CD4-positive, alpha-beta T cell (primary cell): Measurements from ENCODE around the gene RHBDD3. TPM values are rescaled to one million over a fixed set of nuclear protein-coding genes. Genes with fewer than 3 reads are reported as not detected.
A peak's percentile ranks its signal among the peaks of the same experiment; 100 is the strongest.

Experiments used
- ATAC-seq: fragments of 200-7000 bp; cut with Tn5 transposase; one replicate; pipeline ENCODE4 v1.10.0; 2022; ENCODE audit warnings: mild to moderate bottlenecking; ENCODE audit not compliant: poor library complexity
- CTCF ChIA-PET: fragments of 350-600 bp; sonication (Branson Sonifier 250); formaldehyde crosslinking; loops from one replicate; lab custom pipeline; 2021; ENCODE audit warnings: antibody characterized with exemption, inconsistent platforms; lab: Charles Lee
- POLR2A ChIA-PET: fragments of 350-600 bp; sonication (Branson Sonifier 250); formaldehyde crosslinking; loops from one replicate; lab custom pipeline; 2021; ENCODE audit warnings: antibody characterized with exemption, inconsistent platforms; lab: Charles Lee
- DNase-seq, 14 experiments: peaks; one replicate each; pipeline ENCODE4 v3.0.0-alpha.2; 2013 to 2020; ENCODE audit warnings: mixed read lengths in 2 of 14
- H3K27ac ChIP-seq, 2 donors: one replicate each; pipeline versions ENCODE4 v1.5.1 to v1.7.0; 2013; ENCODE audit warnings: low read length in 2 of 2, low read depth in 1 of 2, mild to moderate bottlenecking in 1 of 2
- H3K27me3 ChIP-seq, 2 experiments: 1 replicate in 1 of 2; 2 replicates in 1 of 2; pipeline versions ENCODE4 v1.6.1 to v1.7.0; 2013; ENCODE audit warnings: low read length in 2 of 2, control low read depth in 1 of 2, mild to moderate bottlenecking in 1 of 2, moderate library complexity in 1 of 2; ENCODE audit not compliant: insufficient read depth in 2 of 2, control insufficient read depth in 1 of 2
- H3K36me3 ChIP-seq: one replicate; pipeline ENCODE4 v1.6.1; 2013; ENCODE audit warnings: low read length, control low read depth; ENCODE audit not compliant: insufficient read depth
- H3K4me1 ChIP-seq: one replicate; pipeline ENCODE4 v1.6.1; 2013; ENCODE audit warnings: low read length, control low read depth; ENCODE audit not compliant: insufficient read depth
- H3K4me3 ChIP-seq: one replicate; pipeline ENCODE4 v1.5.1; 2013; ENCODE audit warnings: mild to moderate bottlenecking, low read length, moderate library complexity
- H3K9me3 ChIP-seq, 2 experiments: 1 replicate in 1 of 2; 2 replicates in 1 of 2; pipeline versions ENCODE4 v1.6.1 to v1.7.0; 2013; ENCODE audit warnings: low read length in 2 of 2, mild to moderate bottlenecking in 2 of 2, control low read depth in 1 of 2, moderate library complexity in 1 of 2; ENCODE audit not compliant: control insufficient read depth in 1 of 2, insufficient read depth in 1 of 2
- H3K27ac Mint-ChIP-seq: one replicate; pipeline ENCODE4 v1.8.0; 2020; ENCODE audit warnings: mixed read lengths
- H3K27me3 Mint-ChIP-seq: one replicate; pipeline ENCODE4 v1.8.0; 2021; ENCODE audit warnings: mixed read lengths
- H3K36me3 Mint-ChIP-seq: one replicate; pipeline ENCODE4 v1.8.0; 2021; ENCODE audit warnings: low read depth, mixed read lengths
- H3K4me1 Mint-ChIP-seq: one replicate; pipeline ENCODE4 v1.8.0; 2021; ENCODE audit warnings: low read depth, mixed read lengths
- H3K4me3 Mint-ChIP-seq: one replicate; pipeline ENCODE4 v1.8.0; 2020; ENCODE audit warnings: mild to moderate bottlenecking, mixed read lengths
- H3K9me3 Mint-ChIP-seq: one replicate; pipeline ENCODE4 v1.8.0; 2020; ENCODE audit warnings: mixed read lengths
- CTCF ChIP-seq: fragments of 200-600 bp; IDR thresholded peaks from one replicate; pipeline ENCODE4 v1.8.0; 2022; ENCODE audit warnings: antibody characterized with exemption, mild to moderate bottlenecking
- intact Hi-C, 2 experiments: fragments of 100-400 bp; cut with DNase I in 1 of 2; cut with micrococcal nuclease in 1 of 2; formaldehyde crosslinking; loops; one replicate each; pipeline versions ENCODE4 v1.15.1 to v1.9.0; 2023 to 2025; cut with DNase I, micrococcal nuclease
- total RNA-seq, 174 experiments: library from RNA in 2 of 174; stranded (reverse) in 2 of 174; gene quantifications; one replicate each; pipeline ENCODE4 v1.2.3 and lab custom pipeline; 2021 to 2026

The RHBDD3 gene
- total RNA-seq, 2 experiments from 2014 or later = 9.0 to 11.7 TPM

- Histone ChIP-seq H3K36me3 (peaks cover 50% of the 10 kb centered on the region), H3K4me3 (peak overlapping the region; percentile 98), H3K4me1 (peaks cover 54% of the 10 kb centered on the region), H3K27ac (no peak overlapping the region), H3K9me3 (no peaks in the 10 kb centered on the region), H3K27me3 (no peaks in the 10 kb centered on the region)
- peak overlapping the region; percentile 95 for H3K4me3 Mint-ChIP-seq
- ChIA-PET POLR2A (interaction anchor here (0.8 to 1.0 kb wide), 2 partner anchors 14 to 334 kb away, joined by 3 to 4 read pairs; no protein-coding TSS in a partner anchor), CTCF (interaction anchor here (1.5 kb wide), 1 partner anchor 25 kb away, joined by 4 read pairs; no protein-coding TSS in a partner anchor)
- peaks cover 91% of the 10 kb centered on the region for H3K4me1 Mint-ChIP-seq
- no peaks in the 10 kb centered on the region for H3K27me3 Mint-ChIP-seq
- intact Hi-C loops = loop anchor here in 1 of 2 experiments (10.0 kb wide), 1 partner anchor 614 kb away; the partner anchor contains the start of gene MTMR3
- DNase-seq (no peak), ATAC-seq (no peak)
- H3K9me3 Mint-ChIP-seq = no peaks in the 10 kb centered on the region
- peaks cover 80% of the 10 kb centered on the region for H3K36me3 Mint-ChIP-seq
- no peak for TF ChIP-seq CTCF
- peak overlapping the region; percentile 98 for H3K27ac Mint-ChIP-seq
Measured at GRCh38 chr22:29270475-29271271, 2.9 kb upstream of the RHBDD3 start.

- intact Hi-C loops = loop anchor here in 1 of 2 experiments (2.0 to 10.0 kb wide), 6 partner anchors 117 to 1345 kb away; partner anchors contain the start of genes AP1B1, CCDC117, MTMR3 and THOC5
- ATAC-seq (no peak), DNase-seq (peak in 3 of 14 experiments; percentile 4 to 31 (median 26))
- no peaks in the 10 kb centered on the region for H3K27me3 Mint-ChIP-seq
- no peaks in the 10 kb centered on the region for H3K27me3 ChIP-seq
- peak overlapping the region; percentile 98 for H3K4me3 ChIP-seq
- peaks cover 46% of the 10 kb centered on the region for H3K36me3 ChIP-seq
- H3K9me3 ChIP-seq = no peaks in the 10 kb centered on the region
- CTCF ChIA-PET = interaction anchor here (1.5 kb wide), 1 partner anchor 24 kb away, joined by 4 read pairs; no protein-coding TSS in a partner anchor
- H3K4me1 ChIP-seq = peaks cover 54% of the 10 kb centered on the region
- H3K4me3 Mint-ChIP-seq = peak overlapping the region; percentile 95
- POLR2A ChIA-PET = interaction anchor here (0.8 to 1.0 kb wide), 2 partner anchors 14 to 334 kb away, joined by 3 to 4 read pairs; no protein-coding TSS in a partner anchor
- H3K27ac Mint-ChIP-seq = peak overlapping the region; percentile 98
- peaks cover 73% of the 10 kb centered on the region for H3K36me3 Mint-ChIP-seq
- no peak for TF ChIP-seq CTCF
- H3K27ac ChIP-seq = no peak overlapping the region
- H3K4me1 Mint-ChIP-seq = peaks cover 83% of the 10 kb centered on the region
- no peaks in the 10 kb centered on the region for H3K9me3 Mint-ChIP-seq
Measured at GRCh38 chr22:29269731-29270474, 2.1 kb upstream of the RHBDD3 start.

- Mint-ChIP-seq H3K4me1 (peaks cover 76% of the 10 kb centered on the region), H3K4me3 (peak overlapping the region; percentile 95), H3K27ac (peak overlapping the region; percentile 98), H3K36me3 (peaks cover 66% of the 10 kb centered on the region), H3K27me3 (no peaks in the 10 kb centered on the region), H3K9me3 (no peaks in the 10 kb centered on the region)
- no peak for ATAC-seq
- ChIA-PET CTCF (interaction anchor here (1.5 kb wide), 1 partner anchor 24 kb away, joined by 4 read pairs; no protein-coding TSS in a partner anchor), POLR2A (interaction anchor here (1.4 to 2.0 kb wide), 2 partner anchors 37 to 469 kb away, joined by 7 read pairs; partner anchors contain the start of genes GAS2L1 and XBP1)
- Histone ChIP-seq H3K27ac (peak overlapping the region; percentile 96 to 97), H3K4me1 (peaks cover 54% of the 10 kb centered on the region), H3K4me3 (peak overlapping the region; percentile 98), H3K27me3 (no peaks in the 10 kb centered on the region), H3K36me3 (peaks cover 43% of the 10 kb centered on the region), H3K9me3 (no peaks in the 10 kb centered on the region)
- TF ChIP-seq CTCF = no peak
- intact Hi-C loops = loop anchor here in 1 of 2 experiments (2.0 to 10.0 kb wide), 5 partner anchors 118 to 1344 kb away; partner anchors contain the start of genes AP1B1, CCDC117, THOC5 and ZNRF3
- peak in 1 of 14 experiments; percentile 23 for DNase-seq
Measured at GRCh38 chr22:29269230-29269604, 1.4 kb upstream of the RHBDD3 start.
